Astrocyte of the spinal cord (primary cell): ENCODE measurements around the gene ZNF780B.

Experiments used
- DNase-seq: peaks from one replicate; pipeline ENCODE4 v3.0.0; 2011; ENCODE audit warnings: low read depth, low spot score
- H3K4me3 ChIP-seq: 2 replicates; pipeline ENCODE4 v1.5.1; 2011; ENCODE audit warnings: low read depth, mild to moderate bottlenecking, low read length, moderate library complexity
- CTCF ChIP-seq: IDR thresholded peaks from 2 replicates; pipeline ENCODE4 v1.5.1; 2012; ENCODE audit warnings: low read depth, mild to moderate bottlenecking, low read length, inconsistent platforms
- in situ Hi-C: cut with HindIII; loops from 2 replicates; pipeline ENCODE4 v1.10.0; 2017; ENCODE audit warnings: low sequenced_read_pairs

Gene ZNF780B

GRCh38 chr19:39996811-39997637 is 59.0 kb downstream of the ZNF780B start, which contains the start of gene ZNF546:
ZNF546 (plus strand) TSS chr19:39997060; CDS start chr19:39998327, 1,267 bp downstream.
- TF ChIP-seq CTCF, result no peak
- peak within 1 kb of the TSS; percentile 77 for H3K4me3 ChIP-seq
- in situ Hi-C loops, result no loop called here
- DNase-seq, result peak; percentile 94

GRCh38 chr19:39996218-39996810 is 59.7 kb downstream of the ZNF780B start:
- DNase-seq, result peak; percentile 68

GRCh38 chr19:39995794-39996193 is 60.2 kb downstream of the ZNF780B start:
- H3K4me3 ChIP-seq, result peak overlapping the region; percentile 77
- in situ Hi-C loops, result no loop called here
- no peak for TF ChIP-seq CTCF
- DNase-seq, result no peak

More at GRCh38 chr19:39996218-39996810, 59.7 kb downstream of the ZNF780B start:
- no peak for TF ChIP-seq CTCF
- H3K4me3 ChIP-seq, result peak overlapping the region; percentile 77
- in situ Hi-C loops, result no loop called here

- H3K4me3 ChIP-seq, result no peak overlapping the region
- in situ Hi-C loops, result no loop called here
- TF ChIP-seq CTCF, result no peak
- no peak for DNase-seq
Measured at GRCh38 chr19:39994361-39994760, 61.7 kb downstream of the ZNF780B start.

GRCh38 chr19:39993605-39994004 is 62.4 kb downstream of the ZNF780B start:
- H3K4me3 ChIP-seq, result no peak overlapping the region
- no peak for DNase-seq
- no peak for TF ChIP-seq CTCF
- in situ Hi-C loops, result no loop called here

GRCh38 chr19:39987596-39987995 is 68.4 kb downstream of the ZNF780B start:
- in situ Hi-C loops, result no loop called here
- no peak for TF ChIP-seq CTCF

More at GRCh38 chr19:39987596-39987995, 68.4 kb downstream of the ZNF780B start:
- no peak overlapping the region for H3K4me3 ChIP-seq
- DNase-seq, result no peak
